ENCODE measurements around the gene NAGPA.

Gene NAGPA

DNA sequence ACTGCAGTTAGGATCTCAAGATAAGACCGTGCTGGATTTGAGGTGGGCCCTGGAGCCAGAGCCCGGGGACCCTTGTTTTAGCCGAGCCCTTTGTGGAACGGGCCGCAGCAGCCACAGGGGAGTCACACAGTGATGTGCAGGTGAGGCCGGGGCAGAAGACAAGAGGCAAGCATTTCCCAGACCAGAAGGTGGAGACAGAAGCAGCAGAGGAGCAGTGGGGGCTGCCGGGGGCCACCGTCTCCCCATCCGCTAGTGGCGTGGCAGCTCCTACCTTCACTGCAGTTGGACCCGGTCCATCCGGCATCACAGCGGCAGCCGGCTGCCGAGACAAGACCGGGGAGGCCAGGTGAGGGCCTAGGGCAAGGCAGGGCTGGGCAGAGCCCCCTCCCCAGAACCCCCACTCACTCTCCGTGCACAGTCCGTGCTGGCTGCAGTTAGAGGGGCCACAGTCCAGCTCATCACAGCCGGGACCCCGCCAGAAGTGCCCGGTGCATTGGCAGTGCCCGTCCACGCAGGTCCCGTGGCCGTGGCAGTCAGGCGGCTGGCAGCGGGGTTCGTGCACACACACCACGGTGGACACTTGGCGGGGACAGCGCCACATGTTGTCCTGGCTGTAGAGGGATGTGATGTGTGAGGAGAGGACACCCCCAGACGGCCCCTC, 6.0 kb downstream of the NAGPA start:
- Histone ChIP-seq H3K27me3 (peaks cover 2% of the 10 kb centered on the region), H3K9me3 (no peaks in the 10 kb centered on the region), H3K4me3 (ENCODE audit: low read depth in 1 of 2, low read length in 1 of 2) (no peak overlapping the region), H3K36me3 (peaks cover 10% of the 10 kb centered on the region), H3K4me1 (ENCODE audit: control insufficient read depth in 1 of 2, insufficient read depth in 1 of 2, low read depth in 1 of 2, low read length in 1 of 2) (peaks cover 0 to under 1% of the 10 kb centered on the region in 2 experiments), H3K27ac (no peak overlapping the region)
- TF ChIP-seq, protein P1, sequence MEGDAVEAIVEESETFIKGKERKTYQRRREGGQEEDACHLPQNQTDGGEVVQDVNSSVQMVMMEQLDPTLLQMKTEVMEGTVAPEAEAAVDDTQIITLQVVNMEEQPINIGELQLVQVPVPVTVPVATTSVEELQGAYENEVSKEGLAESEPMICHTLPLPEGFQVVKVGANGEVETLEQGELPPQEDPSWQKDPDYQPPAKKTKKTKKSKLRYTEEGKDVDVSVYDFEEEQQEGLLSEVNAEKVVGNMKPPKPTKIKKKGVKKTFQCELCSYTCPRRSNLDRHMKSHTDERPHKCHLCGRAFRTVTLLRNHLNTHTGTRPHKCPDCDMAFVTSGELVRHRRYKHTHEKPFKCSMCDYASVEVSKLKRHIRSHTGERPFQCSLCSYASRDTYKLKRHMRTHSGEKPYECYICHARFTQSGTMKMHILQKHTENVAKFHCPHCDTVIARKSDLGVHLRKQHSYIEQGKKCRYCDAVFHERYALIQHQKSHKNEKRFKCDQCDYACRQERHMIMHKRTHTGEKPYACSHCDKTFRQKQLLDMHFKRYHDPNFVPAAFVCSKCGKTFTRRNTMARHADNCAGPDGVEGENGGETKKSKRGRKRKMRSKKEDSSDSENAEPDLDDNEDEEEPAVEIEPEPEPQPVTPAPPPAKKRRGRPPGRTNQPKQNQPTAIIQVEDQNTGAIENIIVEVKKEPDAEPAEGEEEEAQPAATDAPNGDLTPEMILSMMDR (IDR thresholded peaks at IDR 0.05) = no peak

DNA sequence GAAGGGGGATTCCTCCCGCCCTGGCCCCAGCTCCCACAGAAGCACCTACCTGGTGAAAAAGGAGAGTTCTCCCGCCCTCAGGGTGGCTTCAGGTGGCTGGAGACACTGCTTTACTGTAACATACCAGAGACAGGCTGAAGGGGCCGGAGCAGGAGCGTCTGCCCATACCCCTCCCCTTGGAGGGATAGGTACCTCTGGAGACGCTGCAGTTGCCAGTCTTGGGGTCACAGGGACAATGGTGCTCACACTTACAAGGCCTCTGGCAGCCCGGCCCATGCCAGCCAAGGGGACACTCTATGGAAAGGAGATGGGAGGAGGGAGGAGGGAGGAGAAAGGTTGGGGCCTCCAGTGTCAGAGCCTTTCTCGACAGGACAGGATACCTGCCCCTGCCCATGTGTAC, 6.6 kb downstream of the NAGPA start:
- TF ChIP-seq, protein P1 (IDR thresholded peaks at IDR 0.05) = no peak
- no peak overlapping the region for H3K4me3 ChIP-seq (ENCODE audit: low read depth in 1 of 2, low read length in 1 of 2)
- H3K36me3 ChIP-seq = peaks cover 10% of the 10 kb centered on the region
- H3K27me3 ChIP-seq = no peaks in the 10 kb centered on the region
- H3K9me3 ChIP-seq = no peaks in the 10 kb centered on the region
- no peak overlapping the region for H3K27ac ChIP-seq
- no peaks in the 10 kb centered on the region for H3K4me1 ChIP-seq (ENCODE audit: control insufficient read depth in 1 of 2, insufficient read depth in 1 of 2, low read depth in 1 of 2, low read length in 1 of 2)

DNA sequence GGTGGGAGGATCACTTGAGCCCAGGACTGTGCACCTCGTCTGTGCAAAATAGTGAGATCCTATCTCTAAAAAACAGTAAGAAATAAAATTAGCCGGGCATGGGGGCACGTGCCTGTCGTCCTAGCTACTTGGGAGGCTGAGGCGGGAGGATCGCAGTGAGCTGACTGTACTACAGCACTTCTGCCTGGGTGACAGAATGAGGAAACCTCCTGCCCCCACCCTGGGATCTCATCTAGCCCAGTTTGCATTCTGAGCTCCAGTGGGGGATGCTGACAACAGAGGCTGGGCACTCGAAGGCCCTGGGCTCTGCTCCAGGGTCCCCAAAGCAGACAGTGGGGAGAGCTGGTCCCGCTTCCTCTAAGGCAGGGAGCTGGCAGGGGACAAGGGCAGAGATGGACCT, 7.1 kb downstream of the NAGPA start:
- Histone ChIP-seq H3K9me3 (no peaks in the 10 kb centered on the region), H3K27me3 (no peaks in the 10 kb centered on the region), H3K4me1 (ENCODE audit: control insufficient read depth in 1 of 2, insufficient read depth in 1 of 2, low read depth in 1 of 2, low read length in 1 of 2) (no peaks in the 10 kb centered on the region), H3K4me3 (ENCODE audit: low read depth in 1 of 2, low read length in 1 of 2) (no peak overlapping the region), H3K36me3 (peaks cover 10% of the 10 kb centered on the region), H3K27ac (no peak overlapping the region)
- TF ChIP-seq, protein P1 (IDR thresholded peaks at IDR 0.05) = no peak

DNA sequence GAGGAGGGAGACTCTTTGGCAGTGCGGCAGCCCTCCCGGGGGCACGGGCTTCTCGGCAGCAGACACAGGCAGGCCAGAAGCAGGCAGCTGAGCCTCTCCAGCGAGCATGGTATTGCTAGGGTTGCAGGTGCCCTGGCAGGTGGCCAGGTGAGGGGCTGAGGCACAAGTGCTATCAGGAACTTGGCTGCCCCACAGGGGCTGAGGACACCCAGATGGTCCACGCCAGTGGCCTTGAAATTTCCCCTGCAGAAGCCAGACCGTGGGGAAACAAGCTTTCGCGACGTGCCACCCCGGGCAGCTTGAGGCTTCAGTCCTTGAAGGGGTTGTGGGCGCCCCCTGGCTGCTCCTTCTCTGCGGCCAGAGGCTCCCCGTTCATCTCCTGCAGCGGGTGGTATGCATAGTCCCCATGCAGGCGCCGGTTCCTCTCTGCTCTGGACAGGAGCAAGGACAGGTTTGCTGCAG, 8.5 kb downstream of the NAGPA start:
- no peak overlapping the region for H3K4me3 ChIP-seq (ENCODE audit: low read depth in 1 of 2, low read length in 1 of 2)
- TF ChIP-seq, protein P1 (IDR thresholded peaks at IDR 0.05) = no peak
- no peaks in the 10 kb centered on the region for H3K27me3 ChIP-seq
- H3K9me3 ChIP-seq = no peaks in the 10 kb centered on the region
- no peak overlapping the region for H3K27ac ChIP-seq
- no peaks in the 10 kb centered on the region for H3K4me1 ChIP-seq (ENCODE audit: control insufficient read depth in 1 of 2, insufficient read depth in 1 of 2, low read depth in 1 of 2, low read length in 1 of 2)
- H3K36me3 ChIP-seq = peaks cover 10% of the 10 kb centered on the region

DNA sequence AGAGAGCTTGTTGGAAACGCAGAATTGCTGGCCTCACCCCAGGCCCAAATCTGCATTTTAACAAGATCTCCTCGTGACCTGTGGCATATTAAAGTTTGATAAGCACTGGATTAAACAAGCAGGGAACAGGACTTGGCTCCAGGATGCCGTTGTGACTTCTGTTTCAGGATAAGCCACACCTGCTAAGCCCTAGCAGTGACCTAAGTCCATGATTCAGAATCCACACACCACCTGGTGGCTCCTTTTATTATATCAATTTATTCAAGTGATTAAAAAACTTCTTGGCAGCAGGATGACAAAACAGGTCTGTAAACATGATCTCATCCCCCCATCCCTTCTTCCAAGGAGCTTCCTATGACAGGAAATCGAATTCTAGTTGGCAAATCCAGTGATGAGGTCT, 9.1 kb downstream of the NAGPA start:
- TF ChIP-seq, protein P1 (IDR thresholded peaks at IDR 0.05) = no peak
- Histone ChIP-seq H3K4me3 (ENCODE audit: low read depth in 1 of 2, low read length in 1 of 2) (no peak overlapping the region), H3K27ac (no peak overlapping the region), H3K4me1 (ENCODE audit: control insufficient read depth in 1 of 2, insufficient read depth in 1 of 2, low read depth in 1 of 2, low read length in 1 of 2) (no peaks in the 10 kb centered on the region), H3K9me3 (no peaks in the 10 kb centered on the region), H3K36me3 (peaks cover 10% of the 10 kb centered on the region), H3K27me3 (no peaks in the 10 kb centered on the region)
